Peyer's patch (tissue), 4 donors: ENCODE results near the gene C3orf70.

Experiments used
- CTCF ChIP-seq, 6 experiments: fragments of 450-650 bp in 4 of 6; fragments of 200-600 bp in 2 of 6; sonication (generic) in 1 of 6; IDR thresholded peaks; one replicate each; pipeline ENCODE4 v1.5.1; 2017 to 2019; ENCODE audit warnings: antibody characterized with exemption in 6 of 6, mild to moderate bottlenecking in 3 of 6, moderate library complexity in 1 of 6
- POLR2A ChIP-seq, 2 donors: fragments of 450-650 bp; IDR thresholded peaks; one replicate each; pipeline ENCODE4 v1.5.1; 2017; ENCODE audit warnings: antibody characterized with exemption in 2 of 2, mild to moderate bottlenecking in 2 of 2, moderate library complexity in 2 of 2

GRCh38 chr3:185030951-185031350 lies 121.9 kb downstream of the C3orf70 start:
- TF ChIP-seq CTCF (IDR thresholded peaks at IDR 0.05) (no peak), POLR2A (IDR thresholded peaks at IDR 0.05) (no peak)
